GM12875 (cell line): ENCODE measurements around the gene AP4S1.

ENCODE experiments used
- H3K4me3 ChIP-seq: one replicate; pipeline ENCODE4 v1.5.1; 2011; ENCODE audit warnings: low read depth, low read length, control low read depth
- TF ChIP-seq, protein P1 (sequence below): IDR thresholded peaks from 2 replicates; pipeline ENCODE4 v1.5.1; 2011; ENCODE audit warnings: low read depth, mild to moderate bottlenecking, control low read depth, inconsistent platforms, low read length, moderate library complexity, borderline replicate concordance; ENCODE audit not compliant: insufficient read depth

AP4S1 gene

DNA sequence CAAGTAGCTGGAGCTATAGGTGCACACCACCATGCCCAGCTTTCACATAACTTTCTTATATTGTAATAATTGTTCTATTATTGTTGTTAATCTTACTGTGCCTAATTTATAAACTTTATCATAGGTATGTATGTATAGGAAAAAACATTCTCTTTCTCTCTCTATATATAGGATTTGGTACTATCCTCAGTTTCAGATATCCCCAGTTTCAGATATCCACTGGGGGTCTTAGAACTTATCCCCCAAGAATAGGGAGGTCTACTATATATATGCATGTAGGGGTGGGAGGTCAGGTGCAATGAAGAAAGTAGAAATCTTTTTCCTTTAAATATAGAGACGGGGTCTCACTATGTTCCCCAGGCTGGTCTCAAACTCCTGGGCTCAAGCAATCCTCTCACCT is 71.6 kb downstream of the AP4S1 start:
- TF ChIP-seq, protein P1, sequence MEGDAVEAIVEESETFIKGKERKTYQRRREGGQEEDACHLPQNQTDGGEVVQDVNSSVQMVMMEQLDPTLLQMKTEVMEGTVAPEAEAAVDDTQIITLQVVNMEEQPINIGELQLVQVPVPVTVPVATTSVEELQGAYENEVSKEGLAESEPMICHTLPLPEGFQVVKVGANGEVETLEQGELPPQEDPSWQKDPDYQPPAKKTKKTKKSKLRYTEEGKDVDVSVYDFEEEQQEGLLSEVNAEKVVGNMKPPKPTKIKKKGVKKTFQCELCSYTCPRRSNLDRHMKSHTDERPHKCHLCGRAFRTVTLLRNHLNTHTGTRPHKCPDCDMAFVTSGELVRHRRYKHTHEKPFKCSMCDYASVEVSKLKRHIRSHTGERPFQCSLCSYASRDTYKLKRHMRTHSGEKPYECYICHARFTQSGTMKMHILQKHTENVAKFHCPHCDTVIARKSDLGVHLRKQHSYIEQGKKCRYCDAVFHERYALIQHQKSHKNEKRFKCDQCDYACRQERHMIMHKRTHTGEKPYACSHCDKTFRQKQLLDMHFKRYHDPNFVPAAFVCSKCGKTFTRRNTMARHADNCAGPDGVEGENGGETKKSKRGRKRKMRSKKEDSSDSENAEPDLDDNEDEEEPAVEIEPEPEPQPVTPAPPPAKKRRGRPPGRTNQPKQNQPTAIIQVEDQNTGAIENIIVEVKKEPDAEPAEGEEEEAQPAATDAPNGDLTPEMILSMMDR = no peak
- no peak overlapping the region for H3K4me3 ChIP-seq

DNA sequence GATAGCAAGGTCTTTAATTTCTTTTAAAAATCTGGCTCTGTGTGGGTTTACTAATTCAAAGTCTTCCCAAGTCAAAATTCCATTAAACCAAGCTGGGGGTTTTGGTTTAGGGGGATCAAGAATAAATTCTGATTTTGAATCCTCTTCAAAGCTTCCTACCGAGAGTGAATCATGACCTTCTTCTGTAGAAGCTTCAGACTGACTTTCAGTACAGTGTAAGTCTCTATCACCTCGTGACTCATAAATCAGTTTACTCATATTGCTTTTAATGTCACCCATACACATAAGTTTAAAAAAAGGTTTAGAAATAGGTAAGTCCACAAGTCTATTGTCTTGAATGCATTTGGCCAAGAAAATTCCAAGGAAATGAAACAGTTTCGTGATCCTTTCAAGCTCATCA is 81.3 kb downstream of the AP4S1 start:
- no peak overlapping the region for H3K4me3 ChIP-seq
- TF ChIP-seq, protein P1 = no peak

DNA sequence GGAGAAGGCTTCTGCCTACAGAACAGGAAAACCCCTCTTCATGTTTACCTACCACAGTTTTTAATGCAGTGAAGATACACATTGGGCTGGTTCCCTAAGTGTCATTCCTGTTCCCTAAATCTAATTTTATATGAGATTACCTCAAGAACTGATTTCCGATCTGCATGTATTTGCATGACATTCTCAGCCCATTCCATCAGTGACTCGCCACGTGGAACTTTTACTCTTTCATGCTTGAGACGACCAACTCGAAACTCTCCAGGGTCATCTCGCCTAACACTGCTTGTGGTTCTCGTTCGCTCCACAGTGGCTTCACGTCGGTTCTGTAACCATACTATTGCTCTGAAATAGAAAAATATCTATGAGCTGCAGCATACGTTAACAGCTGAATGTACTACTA is 83.8 kb downstream of the AP4S1 start:
- H3K4me3 ChIP-seq = no peak overlapping the region
- TF ChIP-seq, protein P1 = no peak

DNA sequence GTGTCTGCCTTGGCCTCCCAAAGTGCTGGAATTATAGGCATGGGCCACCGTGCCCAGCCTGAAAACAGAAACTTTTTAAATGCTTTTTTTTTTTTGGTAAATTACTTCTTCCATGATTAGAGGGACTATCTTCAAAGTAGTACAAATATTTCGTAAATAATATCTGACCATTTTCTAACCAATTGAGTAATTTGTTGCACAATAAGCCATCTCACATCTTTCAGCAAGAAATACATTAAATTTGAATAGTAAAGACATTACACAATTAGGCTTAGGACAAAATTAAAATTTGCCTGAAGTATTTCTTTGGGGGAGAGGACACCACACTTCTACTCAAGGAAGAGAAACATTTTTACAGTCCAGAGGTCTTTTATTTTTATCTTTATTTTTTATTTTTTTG is 85.4 kb downstream of the AP4S1 start:
- H3K4me3 ChIP-seq = no peak overlapping the region
- TF ChIP-seq, protein P1 = no peak

DNA sequence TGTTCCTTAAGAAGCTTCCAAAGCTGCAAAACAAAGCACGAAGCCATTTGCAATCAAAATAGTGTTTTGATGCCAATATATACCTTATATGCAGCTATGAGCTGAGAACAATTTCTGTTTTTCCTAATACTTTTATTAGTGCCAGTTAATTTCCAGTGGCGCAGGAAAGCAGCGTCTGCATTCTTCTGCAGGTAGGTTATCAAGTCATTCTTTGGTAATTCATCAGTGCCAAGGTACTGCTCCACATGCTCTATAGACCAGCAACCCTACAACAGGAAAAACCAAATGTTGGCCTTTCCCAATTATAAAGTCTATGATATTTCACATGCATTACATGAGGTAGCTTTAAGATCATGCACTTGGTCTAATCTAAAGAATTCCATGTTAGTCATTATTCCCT is 88.3 kb downstream of the AP4S1 start:
- TF ChIP-seq, protein P1 = no peak

DNA sequence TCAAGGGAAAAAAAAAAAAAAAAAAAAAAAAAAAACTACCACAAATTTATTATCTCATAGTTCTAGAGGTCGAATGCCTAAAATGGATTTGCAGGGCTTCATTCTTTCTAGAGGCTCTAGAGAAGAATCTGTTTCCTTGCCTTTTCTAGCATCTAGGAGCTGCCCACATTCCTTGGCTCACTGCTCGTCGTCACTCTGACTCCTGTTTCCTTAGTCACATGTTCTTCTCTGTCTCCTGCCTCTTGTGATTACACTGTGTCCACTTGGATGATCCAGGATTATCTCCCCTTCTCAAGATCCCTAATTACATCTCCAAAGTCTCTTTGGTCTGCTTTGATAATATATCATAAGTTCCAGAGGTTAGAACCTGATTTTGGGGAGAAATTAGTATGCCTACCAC is 93.4 kb downstream of the AP4S1 start:
- TF ChIP-seq, protein P1 = no peak
- no peak overlapping the region for H3K4me3 ChIP-seq

More for the DNA sequence above, 88.3 kb downstream of the AP4S1 start:
- H3K4me3 ChIP-seq = no peak overlapping the region

DNA sequence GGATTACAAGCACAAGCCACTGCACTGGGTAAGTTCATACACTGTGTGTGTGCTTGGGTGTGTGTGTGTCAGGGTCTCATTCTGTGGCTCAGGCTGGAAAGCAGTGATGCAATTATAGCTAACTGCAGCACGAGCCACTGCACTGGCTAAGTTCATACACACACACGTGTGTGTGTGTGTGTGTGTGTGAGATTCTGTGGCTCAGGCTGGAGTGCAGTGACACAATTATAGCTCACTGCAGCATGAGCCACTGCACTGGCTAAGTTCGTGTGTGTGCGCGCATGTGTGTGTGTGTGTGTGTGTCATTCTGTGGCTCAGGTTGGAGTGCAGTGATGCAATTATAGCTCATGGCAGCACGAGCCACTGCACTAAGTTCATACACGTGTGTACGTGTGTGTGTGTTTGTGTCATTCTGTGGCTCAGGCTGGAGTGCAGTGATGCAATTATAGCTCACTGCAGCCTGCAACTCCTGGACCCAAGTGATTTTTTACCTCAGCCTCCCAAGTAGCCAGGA is 96.7 kb downstream of the AP4S1 start:
- H3K4me3 ChIP-seq = no peak overlapping the region
- TF ChIP-seq, protein P1 = no peak
